ENCODE measurements around the gene FOSL2.

Gene FOSL2

GRCh38 chr2:28360718-28361293 is 31.9 kb upstream of the FOSL2 start:
- H3K4me1 ChIP-seq (ENCODE audit: insufficient read depth, low read length, poor library complexity, severe bottlenecking) = peaks cover 85% of the 10 kb centered on the region
- no peak overlapping the region for H2AFZ ChIP-seq (ENCODE audit: low read length)
- no peaks in the 10 kb centered on the region for H3K36me3 ChIP-seq (ENCODE audit: insufficient read depth, low read length)

GRCh38 chr2:28361991-28362710 is 30.5 kb upstream of the FOSL2 start:
- H3K9ac ChIP-seq (ENCODE audit: low read depth, low read length, poor library complexity, severe bottlenecking) = no peak overlapping the region
- peaks cover 17% of the 10 kb centered on the region; the same call in 1 of the 2 replicates for H3K79me2 ChIP-seq (ENCODE audit: insufficient read depth, low read length)
- H3K36me3 ChIP-seq (ENCODE audit: insufficient read depth, low read length) = no peaks in the 10 kb centered on the region
- peaks cover 11% of the 10 kb centered on the region; the same call in 1 of the 2 replicates for H3F3A ChIP-seq (ENCODE audit: low read depth)
- TF ChIP-seq EZH2phosphoT487 (IDR thresholded peaks at IDR 0.05; ENCODE audit: borderline replicate concordance) (no peak), CTCF (conservative IDR thresholded peaks at IDR 0.05; ENCODE audit: low read length) (no peak)
- no peak overlapping the region for H3K4me3 ChIP-seq (ENCODE audit: low read length, poor library complexity, severe bottlenecking)
- peaks cover 84% of the 10 kb centered on the region for H3K4me1 ChIP-seq (ENCODE audit: insufficient read depth, low read length, poor library complexity, severe bottlenecking)
- no peaks in the 10 kb centered on the region for H4K20me1 ChIP-seq (ENCODE audit: insufficient read depth, low read length, poor library complexity, severe bottlenecking)
- no peaks in the 10 kb centered on the region for H3K9me3 ChIP-seq (ENCODE audit: insufficient read depth, low read depth, low read length)
- H2AFZ ChIP-seq (ENCODE audit: low read length) = no peak overlapping the region
- H3K27me3 ChIP-seq (ENCODE audit: insufficient read depth, low read length, poor library complexity, severe bottlenecking) = no peaks in the 10 kb centered on the region
- H3K4me2 ChIP-seq (ENCODE audit: low read depth, low read length, poor library complexity, severe bottlenecking) = no peak overlapping the region
- no peaks in the 10 kb centered on the region for H3K9me2 ChIP-seq (replicated peaks; ENCODE audit: low read depth, low read length)

More at GRCh38 chr2:28360718-28361293, 31.9 kb upstream of the FOSL2 start:
- TF ChIP-seq EZH2phosphoT487 (IDR thresholded peaks at IDR 0.05; ENCODE audit: borderline replicate concordance) (no peak), CTCF (conservative IDR thresholded peaks at IDR 0.05; ENCODE audit: low read length) (no peak)
- no peaks in the 10 kb centered on the region for H3K9me3 ChIP-seq (ENCODE audit: insufficient read depth, low read depth, low read length)
- peaks cover 7% of the 10 kb centered on the region; the same call in 1 of the 2 replicates for H3F3A ChIP-seq (ENCODE audit: low read depth)
- peak overlapping the region; percentile 74 for H3K4me2 ChIP-seq (ENCODE audit: low read depth, low read length, poor library complexity, severe bottlenecking)
- peaks cover 17% of the 10 kb centered on the region; the same call in 1 of the 2 replicates for H3K79me2 ChIP-seq (ENCODE audit: insufficient read depth, low read length)
- H3K27me3 ChIP-seq (ENCODE audit: insufficient read depth, low read length, poor library complexity, severe bottlenecking) = no peaks in the 10 kb centered on the region
- peak overlapping the region; percentile 65 for H3K9ac ChIP-seq (ENCODE audit: low read depth, low read length, poor library complexity, severe bottlenecking)
- no peaks in the 10 kb centered on the region for H4K20me1 ChIP-seq (ENCODE audit: insufficient read depth, low read length, poor library complexity, severe bottlenecking)
- no peaks in the 10 kb centered on the region for H3K9me2 ChIP-seq (replicated peaks; ENCODE audit: low read depth, low read length)
- peak overlapping the region; percentile 55 for H3K4me3 ChIP-seq (ENCODE audit: low read length, poor library complexity, severe bottlenecking)

DNA sequence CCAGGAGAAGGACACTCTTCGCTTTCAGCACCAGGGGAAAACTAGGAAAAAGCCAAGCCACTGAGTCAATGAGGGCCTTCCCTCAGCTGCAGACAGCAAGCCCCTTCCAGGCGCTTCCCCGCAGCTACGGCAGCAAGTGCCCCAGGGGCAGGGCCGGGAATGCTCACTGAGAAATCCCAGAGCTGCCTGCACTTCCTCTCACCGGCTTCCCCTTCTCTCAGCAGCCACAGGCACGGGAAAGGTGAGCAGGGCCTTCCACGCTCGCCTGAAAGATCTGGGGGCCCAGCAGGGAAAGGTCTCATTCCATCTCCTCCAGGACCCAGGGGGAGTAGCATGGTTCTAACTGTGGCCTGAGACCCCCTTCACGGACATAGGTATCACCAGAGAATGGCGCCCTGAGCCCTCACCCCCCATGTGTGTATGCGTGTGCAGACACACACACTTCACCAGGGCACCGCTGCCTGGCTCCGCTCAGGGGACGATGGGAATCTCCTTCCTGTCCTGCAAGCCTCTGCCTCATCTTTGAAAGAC is 29.6 kb upstream of the FOSL2 start:
- H4K20me1 ChIP-seq (ENCODE audit: insufficient read depth, low read length, poor library complexity, severe bottlenecking) = no peaks in the 10 kb centered on the region
- no peaks in the 10 kb centered on the region for H3K9me3 ChIP-seq (ENCODE audit: insufficient read depth, low read depth, low read length)
- H2AFZ ChIP-seq (ENCODE audit: low read length) = no peak overlapping the region
- H3K9ac ChIP-seq (ENCODE audit: low read depth, low read length, poor library complexity, severe bottlenecking) = no peak overlapping the region
- peaks cover 11% of the 10 kb centered on the region; the same call in 1 of the 2 replicates for H3F3A ChIP-seq (ENCODE audit: low read depth)
- no peaks in the 10 kb centered on the region for H3K9me2 ChIP-seq (replicated peaks; ENCODE audit: low read depth, low read length)
- peaks cover 93% of the 10 kb centered on the region for H3K4me1 ChIP-seq (ENCODE audit: insufficient read depth, low read length, poor library complexity, severe bottlenecking)
- TF ChIP-seq CTCF (conservative IDR thresholded peaks at IDR 0.05; ENCODE audit: low read length) (no peak), EZH2phosphoT487 (IDR thresholded peaks at IDR 0.05; ENCODE audit: borderline replicate concordance) (no peak)
- no peaks in the 10 kb centered on the region for H3K27me3 ChIP-seq (ENCODE audit: insufficient read depth, low read length, poor library complexity, severe bottlenecking)
- H3K36me3 ChIP-seq (ENCODE audit: insufficient read depth, low read length) = no peaks in the 10 kb centered on the region
- H3K4me2 ChIP-seq (ENCODE audit: low read depth, low read length, poor library complexity, severe bottlenecking) = no peak overlapping the region
- no peak overlapping the region for H3K4me3 ChIP-seq (ENCODE audit: low read length, poor library complexity, severe bottlenecking)
- peaks cover 17% of the 10 kb centered on the region; the same call in 1 of the 2 replicates for H3K79me2 ChIP-seq (ENCODE audit: insufficient read depth, low read length)

Data from Loucy (cell line).